ENCODE results near the gene PKDCC.
A peak's percentile ranks its signal among the peaks of the same experiment; 100 is the strongest.

Gene PKDCC

DNA sequence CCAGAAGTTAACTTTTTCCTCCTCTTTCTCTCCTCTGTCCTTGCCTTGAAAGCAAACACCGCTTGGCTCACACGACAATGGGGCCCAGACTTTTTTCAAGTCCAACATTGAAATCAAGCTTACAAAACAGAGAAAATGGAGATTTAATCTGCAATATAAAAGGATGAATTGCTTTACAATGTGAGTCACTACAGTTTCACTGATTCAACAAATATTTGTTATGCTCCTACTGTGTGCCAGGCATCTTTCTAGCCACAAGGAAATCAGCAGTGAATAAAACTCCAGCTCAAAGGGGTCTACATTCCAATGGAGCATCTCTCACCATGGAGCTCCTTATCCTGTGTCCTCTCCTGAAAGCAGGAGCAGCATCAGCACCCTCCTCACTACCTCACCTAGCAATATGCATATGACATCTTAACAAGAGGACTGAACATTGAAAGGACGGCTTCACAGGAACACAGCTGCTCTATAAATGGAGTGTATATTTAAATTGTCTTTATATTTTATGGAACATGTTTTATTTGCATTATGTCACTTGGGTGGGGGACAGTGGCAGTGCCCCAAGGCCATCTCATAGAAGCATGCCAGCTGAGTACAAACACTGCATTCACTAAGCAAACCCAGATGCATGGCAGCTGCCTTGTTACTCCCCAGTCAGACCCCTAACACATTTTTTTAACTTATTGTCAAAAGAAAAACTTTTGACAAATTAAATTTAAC, 39.5 kb downstream of the PKDCC start:
- no peak for DNase-seq (ENCODE audit: low spot score)

DNA sequence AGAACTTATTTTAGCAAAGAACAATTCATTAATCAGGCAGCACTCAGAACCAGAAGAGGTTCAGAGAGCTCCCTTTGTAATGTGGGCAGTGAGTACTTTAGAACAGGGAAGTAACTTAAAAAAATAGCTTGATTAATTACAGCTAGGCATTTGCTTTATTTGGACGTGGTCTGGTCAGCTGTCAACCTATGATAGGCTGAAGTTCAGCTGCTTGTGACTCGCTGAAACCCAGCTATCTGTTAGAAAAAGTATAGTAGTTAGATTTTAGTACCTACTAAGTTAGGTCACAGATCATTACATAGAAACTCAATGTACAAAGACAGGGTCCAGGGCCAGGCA, 40.0 kb downstream of the PKDCC start:
- DNase-seq (ENCODE audit: low spot score), result no peak

- DNase-seq (ENCODE audit: low spot score), result peak; percentile 77
Measured at GRCh38 chr2:42089340-42089925, 41.6 kb downstream of the PKDCC start.

- DNase-seq (ENCODE audit: low spot score), result no peak
Measured at GRCh38 chr2:42090216-42090615, 42.4 kb downstream of the PKDCC start.

GRCh38 chr2:42091671-42092070, 43.9 kb downstream of the PKDCC start:
- no peak for DNase-seq (ENCODE audit: low spot score)

- no peak for DNase-seq (ENCODE audit: low spot score)
Measured at GRCh38 chr2:42092084-42092996, 44.5 kb downstream of the PKDCC start.

- no peak for DNase-seq (ENCODE audit: low spot score)
Measured at GRCh38 chr2:42094114-42094513, 46.3 kb downstream of the PKDCC start.

DNA sequence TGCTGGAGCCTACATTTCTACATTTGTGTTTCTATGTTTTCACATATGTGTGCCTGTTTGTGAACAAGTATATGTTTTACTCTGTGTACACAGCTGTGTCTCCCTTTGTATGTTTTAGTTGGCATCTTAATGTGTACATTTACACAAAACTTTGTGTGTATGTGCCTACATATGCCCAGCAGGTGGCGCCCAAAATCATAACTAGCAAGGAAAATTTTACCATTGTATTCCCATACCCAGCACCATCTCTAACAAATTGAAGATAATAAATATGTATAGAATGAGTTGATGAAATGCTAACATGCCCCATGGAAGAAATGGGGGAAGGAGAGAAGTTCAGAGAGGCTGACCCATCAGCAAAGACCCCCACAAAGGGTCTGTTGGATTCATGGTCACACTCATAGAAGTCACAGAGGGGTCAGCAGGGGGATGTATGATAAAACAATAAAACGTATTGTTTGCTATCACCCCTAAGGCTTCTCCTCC, 48.1 kb downstream of the PKDCC start:
- peak; percentile 40 for DNase-seq (ENCODE audit: low spot score)

DNA sequence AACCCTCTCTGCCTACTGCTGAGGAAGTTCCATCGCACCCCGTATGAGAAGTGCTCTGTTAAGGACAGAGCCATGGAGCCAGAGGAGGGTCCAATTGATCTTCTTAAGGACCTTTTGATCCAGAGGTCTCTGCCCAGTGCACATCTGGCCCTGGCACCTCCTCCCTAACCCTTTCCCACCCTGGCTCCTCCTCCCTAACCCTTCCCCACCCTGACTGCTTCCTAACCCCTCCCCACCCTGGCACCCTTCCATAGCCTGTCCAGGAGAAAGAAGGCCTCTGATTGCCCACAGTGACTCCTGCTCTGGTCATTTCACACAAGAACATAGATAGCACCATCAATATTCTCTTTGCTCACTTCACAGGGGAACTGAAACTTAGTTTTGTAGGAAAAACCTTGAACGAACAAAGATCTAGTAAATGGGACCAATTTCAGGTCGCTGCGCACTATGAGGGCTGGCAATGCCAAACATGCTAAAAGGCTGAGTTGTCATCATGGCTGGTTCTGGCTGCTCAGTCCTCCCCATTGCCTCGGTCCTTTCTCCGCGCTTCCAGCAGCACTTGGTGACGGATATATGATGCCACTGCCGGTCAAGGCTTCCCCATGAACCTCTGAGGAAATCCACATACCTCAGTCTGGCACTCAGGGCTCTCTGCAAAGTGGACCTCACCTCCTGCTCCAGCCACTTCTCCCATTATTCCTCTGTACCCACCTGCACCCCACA, 49.2 kb downstream of the PKDCC start:
- DNase-seq (ENCODE audit: low spot score), result no peak

GRCh38 chr2:42098571-42099437, 51.0 kb downstream of the PKDCC start:
- DNase-seq (ENCODE audit: low spot score), result no peak

DNA sequence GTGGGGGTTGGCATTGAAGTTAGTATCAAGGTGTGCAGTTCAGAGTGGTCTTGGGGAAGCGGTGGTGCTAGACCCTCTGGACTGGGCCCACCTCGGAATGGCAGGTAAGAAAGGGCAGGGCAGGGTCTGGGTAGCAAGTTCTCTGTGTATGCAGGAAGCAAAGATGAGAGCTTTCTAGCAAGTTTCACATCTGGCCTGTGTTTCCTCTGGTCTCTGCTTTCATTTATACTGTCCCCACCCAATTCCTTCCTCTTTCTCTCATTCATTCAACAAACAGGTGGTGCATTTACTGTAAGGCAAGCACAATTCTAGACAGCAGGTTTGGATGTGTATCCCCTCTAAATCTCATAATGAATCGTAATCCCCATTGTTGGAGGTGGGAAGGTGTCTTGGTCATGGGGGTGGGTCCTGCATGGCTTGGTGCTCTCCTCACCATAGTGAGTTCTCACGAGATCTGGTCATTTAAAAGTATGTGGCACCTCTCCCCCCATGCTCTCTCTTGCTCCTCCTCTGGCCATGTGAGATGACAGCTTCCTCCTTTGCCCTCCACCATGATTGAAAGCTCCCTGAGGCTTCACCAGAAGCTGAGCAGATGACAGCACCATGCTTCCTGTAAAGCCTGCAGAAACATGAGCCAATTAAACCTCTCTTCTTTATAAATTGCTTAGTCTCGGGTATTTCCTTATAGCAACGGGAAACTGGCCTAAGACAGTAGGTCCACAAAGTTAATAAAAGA, 51.8 kb downstream of the PKDCC start:
- DNase-seq (ENCODE audit: low spot score), result peak; percentile 49

- DNase-seq (ENCODE audit: low spot score), result no peak
Measured at GRCh38 chr2:42100683-42101205, 52.9 kb downstream of the PKDCC start.

- DNase-seq (ENCODE audit: low spot score), result peak; percentile 49
Measured at GRCh38 chr2:42101206-42102023, 53.6 kb downstream of the PKDCC start.

GRCh38 chr2:42102024-42102590, 54.3 kb downstream of the PKDCC start:
- DNase-seq (ENCODE audit: low spot score), result peak; percentile 75

DNA sequence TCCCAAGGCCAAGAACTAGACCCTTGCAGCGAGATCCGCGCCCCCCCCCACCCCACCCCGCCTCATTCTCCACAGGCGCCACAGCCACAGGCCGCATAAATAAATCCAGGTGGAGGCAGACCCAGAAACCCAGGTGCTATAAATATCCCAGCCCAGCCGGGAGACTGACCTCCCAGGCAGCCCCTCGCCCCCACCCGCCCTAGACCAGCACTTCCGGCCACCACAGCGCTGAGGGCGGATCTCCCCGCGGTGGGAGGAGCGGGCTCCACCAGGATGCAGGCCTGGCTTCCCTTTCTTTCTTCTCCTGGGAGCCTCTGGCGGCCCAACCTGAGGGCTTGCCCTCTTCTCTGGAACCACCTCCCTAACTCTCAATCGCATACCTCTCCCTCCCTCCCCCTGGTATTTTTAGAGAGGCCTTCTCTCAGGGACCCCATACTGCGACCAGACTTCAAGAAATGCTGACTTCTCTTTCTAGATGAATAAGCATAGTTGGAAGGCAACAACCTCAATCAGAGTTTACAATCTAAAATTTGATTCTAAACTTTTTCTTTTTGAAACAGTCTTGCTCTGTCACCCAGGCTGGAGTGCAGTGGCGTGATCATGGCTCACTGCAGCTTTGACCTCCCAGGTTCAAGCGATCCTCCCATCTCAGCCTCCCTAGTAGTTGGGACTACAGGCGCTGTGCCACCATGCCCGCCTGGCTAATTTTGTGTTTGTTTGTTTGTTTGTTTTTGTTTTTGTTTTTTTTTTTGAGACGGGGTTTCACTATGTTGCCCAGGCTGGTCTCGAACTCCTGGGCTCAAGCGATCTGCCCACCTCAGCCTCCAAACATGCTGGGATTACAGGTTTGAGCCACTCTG, 55.0 kb downstream of the PKDCC start:
- DNase-seq (ENCODE audit: low spot score), result no peak

DNA sequence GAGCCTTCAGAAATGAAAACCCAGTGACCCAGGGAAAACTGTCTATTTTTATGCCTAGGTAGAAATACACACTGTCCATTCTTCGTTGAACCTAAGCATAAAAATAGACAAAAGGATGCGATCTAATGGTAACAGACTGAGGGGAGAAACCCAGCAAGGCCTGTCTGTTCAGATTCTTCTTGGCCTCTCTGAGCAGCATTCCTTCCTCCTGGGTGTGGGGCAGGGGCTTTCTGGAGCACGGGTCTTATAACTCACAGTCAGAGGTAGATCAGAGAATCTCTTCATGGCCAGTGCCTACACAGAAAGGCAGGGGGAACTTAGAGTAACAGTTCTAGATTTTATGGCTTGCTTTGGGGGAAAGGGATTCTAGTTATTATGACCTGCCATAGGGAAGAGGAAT, 56.0 kb downstream of the PKDCC start:
- DNase-seq (ENCODE audit: low spot score), result no peak

DNA sequence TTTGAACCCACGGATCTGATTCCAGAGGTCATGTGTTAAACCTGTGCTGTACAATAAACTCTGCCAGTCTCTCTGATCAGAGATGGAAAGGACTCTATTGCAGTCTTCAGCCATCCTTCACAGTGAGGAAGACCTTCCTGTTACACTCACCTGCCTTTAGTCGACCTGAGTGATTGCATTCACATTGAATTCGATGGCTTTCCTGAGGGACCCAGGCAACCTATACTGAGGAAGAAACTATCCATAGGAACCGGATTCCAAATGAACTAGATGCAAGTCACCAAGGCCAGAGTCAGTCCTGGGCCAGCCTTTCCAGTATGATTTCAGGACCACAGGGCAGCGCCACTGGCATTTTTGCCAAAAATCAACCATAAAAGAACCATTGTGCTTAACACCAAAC, 56.8 kb downstream of the PKDCC start:
- no peak for DNase-seq (ENCODE audit: low spot score)
